ENCODE data around the gene TRIM17. TPM values are rescaled to one million over a fixed set of nuclear protein-coding genes. Genes with fewer than 3 reads are reported as not detected.
A peak's percentile ranks its signal among the peaks of the same experiment; 100 is the strongest.

Gene TRIM17
- total and polyA plus RNA-seq, 5 donors from 2014 or later: 0.30 to 0.61 (median 0.41) TPM; not detected in 1

GRCh38 chr1:228359613-228360532 lies 56.8 kb downstream of the TRIM17 start:
- Histone ChIP-seq H3K27me3 (ENCODE audit: control insufficient read depth, insufficient read depth, low read length) (no peaks in the 10 kb centered on the region), H3K27ac (ENCODE audit: insufficient read depth, low read length, poor library complexity, severe bottlenecking) (no peak overlapping the region), H3K4me1 (ENCODE audit: control insufficient read depth, insufficient read depth, low read length, poor library complexity, severe bottlenecking) (no peaks in the 10 kb centered on the region), H3K36me3 (ENCODE audit: control insufficient read depth, insufficient read depth, low read length) (no peaks in the 10 kb centered on the region), H3K4me3 (ENCODE audit: low read depth, low read length) (no peak overlapping the region), H3K9me3 (ENCODE audit: control insufficient read depth in 2 of 2, low read length in 2 of 2) (no peaks in the 10 kb centered on the region)
- no peaks in the 10 kb centered on the region for H3K36me3 Mint-ChIP-seq
- H3K4me3 Mint-ChIP-seq: no peak overlapping the region
- ATAC-seq (ENCODE audit: low read depth in 2 of 2) (no peak), DNase-seq (no peak)
- H3K27ac Mint-ChIP-seq: no peak overlapping the region
- H3K9me3 Mint-ChIP-seq: no peaks in the 10 kb centered on the region
- no peaks in the 10 kb centered on the region for H3K4me1 Mint-ChIP-seq
- H3K27me3 Mint-ChIP-seq: no peaks in the 10 kb centered on the region

- Histone ChIP-seq H3K4me3 (ENCODE audit: low read depth, low read length) (no peak overlapping the region), H3K9me3 (ENCODE audit: control insufficient read depth in 2 of 2, low read length in 2 of 2) (no peaks in the 10 kb centered on the region), H3K4me1 (ENCODE audit: control insufficient read depth, insufficient read depth, low read length, poor library complexity, severe bottlenecking) (no peaks in the 10 kb centered on the region), H3K27me3 (ENCODE audit: control insufficient read depth, insufficient read depth, low read length) (no peaks in the 10 kb centered on the region), H3K27ac (ENCODE audit: insufficient read depth, low read length, poor library complexity, severe bottlenecking) (no peak overlapping the region), H3K36me3 (ENCODE audit: control insufficient read depth, insufficient read depth, low read length) (no peaks in the 10 kb centered on the region)
- Mint-ChIP-seq H3K27ac (peak overlapping the region in 1 of 3 donors; percentile 25), H3K36me3 (no peaks in the 10 kb centered on the region), H3K4me1 (no peaks in the 10 kb centered on the region), H3K9me3 (no peaks in the 10 kb centered on the region), H3K27me3 (no peaks in the 10 kb centered on the region), H3K4me3 (no peak overlapping the region)
- ATAC-seq (ENCODE audit: low read depth in 2 of 2) (no peak), DNase-seq (no peak)
Observed at GRCh38 chr1:228358764-228359612, 57.7 kb downstream of the TRIM17 start.

GRCh38 chr1:228358039-228358763 lies 58.5 kb downstream of the TRIM17 start:
- no peak for DNase-seq
- Mint-ChIP-seq H3K9me3 (no peaks in the 10 kb centered on the region), H3K27me3 (no peaks in the 10 kb centered on the region), H3K27ac (peak overlapping the region in 1 of 3 donors; percentile 25), H3K4me3 (no peak overlapping the region), H3K4me1 (no peaks in the 10 kb centered on the region), H3K36me3 (no peaks in the 10 kb centered on the region)
- no peaks in the 10 kb centered on the region for H3K9me3 ChIP-seq (ENCODE audit: control insufficient read depth in 2 of 2, low read length in 2 of 2)
- H3K4me1 ChIP-seq (ENCODE audit: control insufficient read depth, insufficient read depth, low read length, poor library complexity, severe bottlenecking): no peaks in the 10 kb centered on the region
- ATAC-seq (ENCODE audit: low read depth in 2 of 2): no peak
- no peak overlapping the region for H3K4me3 ChIP-seq (ENCODE audit: low read depth, low read length)
- H3K36me3 ChIP-seq (ENCODE audit: control insufficient read depth, insufficient read depth, low read length): no peaks in the 10 kb centered on the region
- no peaks in the 10 kb centered on the region for H3K27me3 ChIP-seq (ENCODE audit: control insufficient read depth, insufficient read depth, low read length)
- H3K27ac ChIP-seq (ENCODE audit: insufficient read depth, low read length, poor library complexity, severe bottlenecking): no peak overlapping the region

Other genes starting within 250 kb of the TRIM17 start
- 57.1 TPM for gene OBSCN, start 208.8 kb downstream of the TRIM17 start, total RNA-seq
- 1 to 10 TPM in 3 of 4 donors, under 1 TPM in 1; 0.13 to 1.2 (median 1.1) TPM for gene OBSCN, start 208.8 kb downstream of the TRIM17 start, polyA plus RNA-seq
- gene TRIM11, start 10.0 kb downstream of the TRIM17 start, total RNA-seq: 63.4 TPM
- 10 to 100 TPM; 16.4 to 23.5 (median 19.5) TPM for gene TRIM11, start 10.0 kb downstream of the TRIM17 start, polyA plus RNA-seq
- 59.0 TPM for gene RNF187, start 70.5 kb upstream of the TRIM17 start, total RNA-seq
- gene RNF187, start 70.5 kb upstream of the TRIM17 start, polyA plus RNA-seq: 10 to 100 TPM; 16.1 to 49.7 (median 30.2) TPM

Data from CD4-positive, CD25-positive, alpha-beta regulatory T cell (primary cell).